Left lung (tissue), 10 donors: ENCODE measurements around the gene CUL4B. TPM values are rescaled to one million over a fixed set of nuclear protein-coding genes. Genes with fewer than 3 reads are reported as not detected.
"Not testable (repeated sequence)": the region's sequence is repeated elsewhere in the genome, so short reads cannot be mapped to it uniquely, and the experiment has no call there.

Experiments
- ATAC-seq: fragments of 200-7000 bp; cut with Tn5 transposase; one replicate; pipeline ENCODE4 v1.9.1; 2020; ENCODE audit warnings: moderate library complexity
- DNase-seq, 4 donors: peaks; one replicate each; pipeline ENCODE4 v3.0.0-alpha.2; 2013 to 2020
- H3K27ac ChIP-seq, 2 donors: fragments of 200-600 bp; sonication (generic) in 1 of 2; one replicate each; pipeline versions ENCODE4 v1.5.0 to v1.8.0; 2020 to 2021
- H3K27me3 ChIP-seq, 2 donors: fragments of 200-600 bp; sonication (generic) in 1 of 2; one replicate each; pipeline versions ENCODE4 v1.5.0 to v1.8.0; 2020 to 2021
- H3K36me3 ChIP-seq, 2 donors: fragments of 200-600 bp; sonication (generic) in 1 of 2; one replicate each; pipeline versions ENCODE4 v1.5.0 to v1.8.0; 2020 to 2021
- H3K4me1 ChIP-seq, 2 donors: fragments of 200-600 bp; one replicate each; pipeline ENCODE4 v1.8.0; 2021
- H3K4me3 ChIP-seq, 2 donors: fragments of 200-600 bp; sonication (generic) in 1 of 2; one replicate each; pipeline versions ENCODE4 v1.5.0 to v1.8.0; 2020 to 2021; ENCODE audit warnings: mild to moderate bottlenecking in 1 of 2
- H3K9me3 ChIP-seq, 2 donors: fragments of 200-600 bp; sonication (generic) in 1 of 2; one replicate each; pipeline versions ENCODE4 v1.5.0 to v1.8.0; 2020 to 2021
- intact Hi-C, 2 donors: fragments of 100-400 bp; cut with DNase I; formaldehyde crosslinking; loops; one replicate each; pipeline versions ENCODE4 v1.11.2 to v1.14.2; 2022
- polyA plus RNA-seq, 6 donors: library from polyadenylated mRNA; unstranded; fragments of 120-200 nt; gene quantifications; one replicate each; pipeline ENCODE4 v1.2.1, GENCODE V29; 2013; ENCODE audit not compliant: insufficient read length in 6 of 6
- total RNA-seq, 2 donors: library from RNA; stranded (reverse); fragmentation: NEBNext Ultra II Directional; extraction: Animal tissue kit (Norgen Biotek cat#: 25700); gene quantifications; one replicate each; pipeline ENCODE4 v1.2.1, GENCODE V29; 2021
- TF ChIP-seq, protein P1 (sequence below), 2 donors: fragments of 200-600 bp; sonication (generic) in 1 of 2; IDR thresholded peaks; one replicate each; pipeline versions ENCODE4 v1.5.0 to v1.8.0; 2021; ENCODE audit warnings: antibody characterized with exemption in 2 of 2
- donor health status: DM: no; HTN: yes; CAD: no.
- donor health status: DM: no; HTN: no; CAD: no.

CUL4B gene
- total and polyA plus RNA-seq, 8 donors: 34.4 to 83.0 (median 68.1) TPM

DNA sequence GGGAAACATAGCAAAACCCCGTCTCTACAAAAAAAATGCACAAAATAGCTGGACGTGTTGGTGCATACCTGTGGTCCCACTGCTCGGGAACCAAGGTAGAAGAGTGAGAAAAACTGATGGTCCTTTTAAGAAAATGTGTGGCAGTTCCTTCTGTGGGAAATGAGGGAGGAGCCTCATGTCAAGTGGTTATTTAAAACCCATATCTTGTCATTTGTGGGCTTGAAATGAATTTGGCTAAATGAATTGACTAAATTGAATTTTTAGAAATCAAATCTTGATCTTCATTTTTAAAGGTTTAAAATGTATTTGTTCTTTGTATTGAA is 75.5 kb downstream of the CUL4B start:
- DNase-seq: no peak
- intact Hi-C loops: no loop called here
- peak overlapping the region; percentile 26 to 42 for H3K4me3 ChIP-seq
- no peak for ATAC-seq
- H3K36me3 ChIP-seq: no peaks in the 10 kb centered on the region
- H3K27ac ChIP-seq: peak overlapping the region; percentile 83 to 90
- no peaks in the 10 kb centered on the region for H3K9me3 ChIP-seq
- H3K4me1 ChIP-seq: peaks cover 0 to 4% of the 10 kb centered on the region in 2 donors
- no peaks in the 10 kb centered on the region for H3K27me3 ChIP-seq
- TF ChIP-seq, protein P1, sequence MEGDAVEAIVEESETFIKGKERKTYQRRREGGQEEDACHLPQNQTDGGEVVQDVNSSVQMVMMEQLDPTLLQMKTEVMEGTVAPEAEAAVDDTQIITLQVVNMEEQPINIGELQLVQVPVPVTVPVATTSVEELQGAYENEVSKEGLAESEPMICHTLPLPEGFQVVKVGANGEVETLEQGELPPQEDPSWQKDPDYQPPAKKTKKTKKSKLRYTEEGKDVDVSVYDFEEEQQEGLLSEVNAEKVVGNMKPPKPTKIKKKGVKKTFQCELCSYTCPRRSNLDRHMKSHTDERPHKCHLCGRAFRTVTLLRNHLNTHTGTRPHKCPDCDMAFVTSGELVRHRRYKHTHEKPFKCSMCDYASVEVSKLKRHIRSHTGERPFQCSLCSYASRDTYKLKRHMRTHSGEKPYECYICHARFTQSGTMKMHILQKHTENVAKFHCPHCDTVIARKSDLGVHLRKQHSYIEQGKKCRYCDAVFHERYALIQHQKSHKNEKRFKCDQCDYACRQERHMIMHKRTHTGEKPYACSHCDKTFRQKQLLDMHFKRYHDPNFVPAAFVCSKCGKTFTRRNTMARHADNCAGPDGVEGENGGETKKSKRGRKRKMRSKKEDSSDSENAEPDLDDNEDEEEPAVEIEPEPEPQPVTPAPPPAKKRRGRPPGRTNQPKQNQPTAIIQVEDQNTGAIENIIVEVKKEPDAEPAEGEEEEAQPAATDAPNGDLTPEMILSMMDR (IDR thresholded peaks at IDR 0.05): no peak

DNA sequence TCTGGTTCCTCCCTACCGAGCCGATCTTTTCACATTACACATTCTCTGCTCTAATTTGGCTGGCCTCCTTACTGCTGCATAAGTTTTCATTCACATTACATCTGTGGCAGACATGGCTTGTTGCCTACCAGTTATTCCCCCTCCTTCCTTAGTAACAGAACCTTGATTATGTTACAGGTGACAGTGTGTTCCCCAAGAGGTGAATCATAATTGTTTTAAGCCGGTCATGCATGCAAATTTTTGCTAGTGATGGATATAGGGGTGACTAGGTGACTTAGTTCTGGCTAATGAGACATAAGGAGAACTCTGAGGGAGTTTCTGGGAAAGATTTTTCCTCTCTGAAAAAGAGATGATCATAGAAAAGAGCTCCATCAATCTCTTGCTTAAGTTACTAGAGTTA is 83.3 kb downstream of the CUL4B start:
- Histone ChIP-seq H3K4me3 (no peak overlapping the region), H3K9me3 (no peaks in the 10 kb centered on the region), H3K36me3 (no peaks in the 10 kb centered on the region), H3K27ac (no peak overlapping the region), H3K4me1 (no peaks in the 10 kb centered on the region), H3K27me3 (no peaks in the 10 kb centered on the region)
- intact Hi-C loops: no loop called here
- DNase-seq: no peak
- TF ChIP-seq, protein P1 (IDR thresholded peaks at IDR 0.05): no peak
- no peak for ATAC-seq

DNA sequence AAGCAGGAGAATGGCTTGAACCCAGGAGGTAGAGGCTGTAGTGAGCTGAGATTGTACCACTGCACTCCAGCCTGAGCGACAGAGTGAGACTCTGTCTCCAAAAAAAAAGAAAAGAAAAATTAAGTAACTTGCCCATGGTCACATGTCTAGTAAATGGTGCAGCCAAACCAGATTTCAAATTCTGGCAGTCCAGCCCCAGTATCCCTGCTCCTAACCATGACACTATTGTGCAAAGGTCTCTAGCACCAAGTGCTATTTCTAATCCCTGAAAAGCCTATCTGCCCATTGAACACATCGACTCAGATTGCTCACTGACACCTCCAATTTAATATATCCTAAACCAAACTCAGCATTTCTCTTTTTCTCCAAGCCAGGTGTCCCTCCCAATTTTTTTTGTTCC is 84.0 kb downstream of the CUL4B start:
- Histone ChIP-seq H3K4me3 (no peak overlapping the region), H3K27me3 (no peaks in the 10 kb centered on the region), H3K27ac (no peak overlapping the region), H3K4me1 (no peaks in the 10 kb centered on the region), H3K36me3 (no peaks in the 10 kb centered on the region), H3K9me3 (no peaks in the 10 kb centered on the region)
- ATAC-seq (no peak), DNase-seq (no peak)
- TF ChIP-seq, protein P1 (IDR thresholded peaks at IDR 0.05): no peak
- intact Hi-C loops: no loop called here

DNA sequence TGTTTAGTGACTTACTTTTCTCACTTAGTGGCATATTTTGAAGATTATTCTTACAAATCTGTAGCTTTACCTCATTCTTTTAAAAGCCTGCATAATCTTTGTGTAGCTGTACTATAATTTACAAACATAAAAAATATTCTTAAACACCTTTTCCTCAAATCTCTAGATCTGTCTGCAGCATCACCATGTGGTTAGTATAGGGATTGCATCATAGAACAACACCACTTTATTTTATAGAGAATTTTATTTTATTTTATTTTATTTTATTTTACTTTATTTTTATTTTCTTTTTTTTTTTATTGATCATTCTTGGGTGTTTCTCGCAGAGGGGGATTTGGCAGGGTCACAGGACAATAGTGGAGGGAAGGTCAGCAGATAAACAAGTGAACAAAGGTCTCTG is 85.3 kb downstream of the CUL4B start:
- intact Hi-C loops, H3K27ac ChIP-seq, H3K27me3 ChIP-seq, DNase-seq, H3K4me3 ChIP-seq, H3K9me3 ChIP-seq, H3K36me3 ChIP-seq, H3K4me1 ChIP-seq: not testable (repeated sequence)
- TF ChIP-seq, protein P1 (IDR thresholded peaks at IDR 0.05): peak; percentile 44 to 55
- ATAC-seq: peak; percentile 40

Other genes starting within 250 kb of the CUL4B start
- 1 to 10 TPM; 1.0 to 1.8 TPM for gene TMEM255A, start 249.5 kb downstream of the CUL4B start, total RNA-seq
- gene TMEM255A, start 249.5 kb downstream of the CUL4B start, polyA plus RNA-seq: 1 to 10 TPM in 4 of 6 donors, under 1 TPM in 2; 0.58 to 1.9 (median 1.4) TPM
- not detected for gene ATP1B4, start 198.9 kb downstream of the CUL4B start, total RNA-seq
- gene ATP1B4, start 198.9 kb downstream of the CUL4B start, polyA plus RNA-seq: under 1 TPM in 3 of 6 donors, not detected in 3; 0.04 to 0.08 (median 0.04) TPM
- 100 to 1,000 TPM; 159 to 160 TPM for gene LAMP2, start 91.7 kb downstream of the CUL4B start, total RNA-seq
- gene LAMP2, start 91.7 kb downstream of the CUL4B start, polyA plus RNA-seq: 100 to 1,000 TPM in 1 of 6 donors, 10 to 100 TPM in 5; 77.7 to 101 (median 90.0) TPM
- 10 to 100 TPM; 37.3 to 37.5 TPM for gene MCTS1, start 43.1 kb upstream of the CUL4B start, total RNA-seq
- gene MCTS1, start 43.1 kb upstream of the CUL4B start, polyA plus RNA-seq: 10 to 100 TPM; 53.0 to 59.8 (median 54.7) TPM
- gene C1GALT1C1, start 69.1 kb upstream of the CUL4B start, total RNA-seq: 10 to 100 TPM; 26.2 to 28.3 TPM
- 10 to 100 TPM; 19.9 to 25.3 (median 23.3) TPM for gene C1GALT1C1, start 69.1 kb upstream of the CUL4B start, polyA plus RNA-seq